ENCODE results near the gene XXYLT1.
"Not testable (repeated sequence)": the region's sequence is repeated elsewhere in the genome, so short reads cannot be mapped to it uniquely, and the experiment has no call there.

Gene XXYLT1

DNA sequence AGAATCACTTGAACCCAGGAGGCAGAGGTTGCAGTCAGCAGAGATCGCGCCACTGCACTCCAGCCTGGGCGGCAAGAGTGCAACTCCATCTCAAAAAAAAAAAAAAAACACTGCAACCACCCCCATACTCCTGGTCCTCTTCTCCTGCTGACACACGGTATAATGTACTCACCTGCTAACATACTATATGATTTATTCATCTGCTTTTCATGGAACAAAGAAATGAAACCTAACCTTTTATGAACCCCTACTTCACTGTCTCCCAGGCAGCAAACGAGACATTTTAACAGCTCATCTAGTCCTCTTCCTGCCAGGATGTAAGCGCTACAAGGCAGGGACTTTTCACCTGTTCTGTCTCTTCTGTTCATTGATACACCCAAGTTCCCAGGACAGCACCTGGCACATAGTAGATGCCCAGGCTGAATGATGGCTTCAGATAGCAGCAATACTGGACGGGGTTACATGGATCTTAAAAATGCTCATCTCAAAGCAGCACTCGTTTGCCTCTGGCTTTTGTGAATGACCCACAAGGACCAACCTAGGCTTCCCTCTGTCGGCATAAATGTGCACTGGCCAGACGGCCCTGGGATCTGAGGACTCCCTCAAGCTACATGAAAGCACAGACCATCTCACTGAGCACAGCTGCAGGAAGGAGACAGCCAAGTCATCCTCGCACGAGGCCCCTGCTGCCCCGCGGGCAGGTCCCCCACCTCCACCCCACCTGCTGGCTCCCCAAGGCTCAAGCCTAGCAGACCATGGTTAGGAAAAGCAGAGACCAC is 20.3 kb downstream of the XXYLT1 start:
- DNase-seq (ENCODE audit: low read depth in 2 of 2), result no peak

DNA sequence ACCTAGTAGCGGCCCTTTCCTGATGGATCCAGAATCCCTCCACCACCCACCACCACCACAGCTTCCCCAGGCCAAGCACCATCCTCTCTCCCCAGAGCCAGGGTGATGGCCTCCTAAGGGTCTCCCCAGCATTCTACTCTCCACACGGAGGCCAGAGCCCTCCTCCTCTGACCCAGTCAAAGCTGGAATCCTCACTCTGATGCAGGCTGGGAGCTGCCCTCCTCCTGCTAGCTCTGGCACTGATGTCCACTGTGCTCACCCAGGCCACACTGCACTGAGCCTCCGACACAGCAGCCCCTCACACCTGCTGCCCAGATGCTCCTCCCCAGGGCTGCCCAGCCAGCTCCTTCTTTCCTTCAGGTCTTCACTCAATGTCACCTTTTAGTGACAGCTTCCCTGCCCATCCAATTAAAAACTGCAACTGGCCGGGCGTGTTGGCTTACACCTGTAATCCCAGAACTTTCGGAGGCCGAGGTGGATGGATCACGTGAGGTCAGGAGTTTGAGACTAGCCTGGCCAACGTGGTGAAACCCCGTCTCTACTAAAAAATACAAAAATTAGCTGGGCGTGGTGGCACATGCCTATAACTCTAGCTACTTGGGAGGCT is 21.0 kb downstream of the XXYLT1 start:
- no peak for DNase-seq (ENCODE audit: low read depth in 2 of 2)

- DNase-seq (ENCODE audit: low read depth in 2 of 2), result no peak
Measured at GRCh38 chr3:195249057-195249770, 21.7 kb downstream of the XXYLT1 start.

DNA sequence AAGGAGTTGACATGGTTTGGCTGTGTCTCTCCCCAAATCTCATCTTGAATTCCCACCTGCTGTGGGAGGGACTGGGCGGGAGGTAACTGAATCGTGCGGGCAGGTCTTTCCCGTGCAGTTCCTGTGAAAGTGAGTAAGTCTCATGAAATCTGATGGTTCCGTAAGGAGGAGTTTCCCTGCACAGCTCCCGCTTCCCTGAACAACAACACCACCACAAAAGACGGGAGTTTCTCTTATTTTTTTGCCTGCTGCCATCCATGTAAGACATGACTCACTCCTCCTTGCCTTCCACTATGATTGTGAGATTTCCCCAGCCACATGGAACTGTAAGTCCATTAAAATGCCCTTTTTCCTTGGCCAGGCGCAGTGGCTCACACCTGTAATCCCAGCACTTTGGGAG is 22.7 kb downstream of the XXYLT1 start:
- no peak for DNase-seq (ENCODE audit: low read depth in 2 of 2)

DNA sequence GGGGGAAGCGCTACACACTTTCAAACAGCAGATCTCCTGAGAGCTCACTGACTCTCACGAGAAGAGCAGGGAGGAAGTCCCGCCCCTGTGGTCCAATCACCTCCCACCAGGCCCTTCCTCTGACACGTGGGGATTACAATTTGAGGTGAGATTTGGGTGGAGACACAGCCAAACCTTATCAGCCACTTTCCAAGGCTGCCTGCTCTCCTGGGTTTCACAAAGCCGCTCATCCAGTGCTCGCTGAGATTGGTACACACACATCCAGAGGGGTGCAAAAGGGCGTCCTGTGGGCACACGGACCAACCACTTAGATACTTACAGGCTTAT is 23.1 kb downstream of the XXYLT1 start:
- no peak for DNase-seq (ENCODE audit: low read depth in 2 of 2)

GRCh38 chr3:195247086-195247862 is 23.7 kb downstream of the XXYLT1 start:
- no peak for DNase-seq (ENCODE audit: low read depth in 2 of 2)

DNA sequence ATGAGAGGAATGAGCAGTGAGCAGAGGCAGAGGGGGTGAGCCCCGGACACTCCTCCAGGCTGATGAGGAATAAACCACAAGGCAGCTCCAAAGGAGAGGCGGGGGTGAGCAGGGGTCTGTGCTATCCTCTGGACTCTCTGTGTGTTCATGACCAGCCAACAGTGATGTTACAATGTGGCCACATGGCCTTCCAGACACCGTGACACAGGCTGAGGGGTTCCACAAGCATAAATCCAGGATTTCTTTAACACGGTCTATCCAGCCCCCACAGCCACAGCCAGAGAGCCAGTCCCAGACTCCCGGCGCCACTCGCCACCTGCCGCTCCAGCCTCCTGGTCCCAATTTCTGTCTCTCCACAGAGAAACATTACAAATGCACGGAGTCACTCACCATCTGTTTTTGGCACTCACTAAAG is 24.4 kb downstream of the XXYLT1 start:
- no peak for DNase-seq (ENCODE audit: low read depth in 2 of 2)

- no peak for DNase-seq (ENCODE audit: low read depth in 2 of 2)
Measured at GRCh38 chr3:195245531-195245951, 25.4 kb downstream of the XXYLT1 start.

GRCh38 chr3:195241592-195242355 is 29.2 kb downstream of the XXYLT1 start:
- no peak for DNase-seq (ENCODE audit: low read depth in 2 of 2)

DNA sequence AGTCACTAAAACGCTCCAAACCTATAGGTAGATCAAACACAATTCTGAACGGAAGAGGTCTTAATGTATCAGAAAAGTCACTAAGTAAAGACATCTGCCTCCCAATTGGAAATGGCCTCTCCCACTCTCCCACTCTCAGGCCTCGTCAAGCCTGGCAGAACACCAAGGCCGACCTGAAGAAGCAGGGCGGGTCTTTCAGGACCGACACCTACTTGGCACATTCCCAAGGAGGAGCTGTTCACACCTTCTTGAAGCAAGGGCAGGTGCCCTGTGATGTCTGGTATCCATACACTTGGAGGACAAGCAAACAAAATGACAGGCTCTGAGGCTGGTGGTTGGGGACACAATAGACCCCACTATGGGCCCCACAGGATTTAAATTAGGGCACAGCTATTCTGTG is 30.0 kb downstream of the XXYLT1 start:
- DNase-seq (ENCODE audit: low read depth in 2 of 2), result no peak

DNA sequence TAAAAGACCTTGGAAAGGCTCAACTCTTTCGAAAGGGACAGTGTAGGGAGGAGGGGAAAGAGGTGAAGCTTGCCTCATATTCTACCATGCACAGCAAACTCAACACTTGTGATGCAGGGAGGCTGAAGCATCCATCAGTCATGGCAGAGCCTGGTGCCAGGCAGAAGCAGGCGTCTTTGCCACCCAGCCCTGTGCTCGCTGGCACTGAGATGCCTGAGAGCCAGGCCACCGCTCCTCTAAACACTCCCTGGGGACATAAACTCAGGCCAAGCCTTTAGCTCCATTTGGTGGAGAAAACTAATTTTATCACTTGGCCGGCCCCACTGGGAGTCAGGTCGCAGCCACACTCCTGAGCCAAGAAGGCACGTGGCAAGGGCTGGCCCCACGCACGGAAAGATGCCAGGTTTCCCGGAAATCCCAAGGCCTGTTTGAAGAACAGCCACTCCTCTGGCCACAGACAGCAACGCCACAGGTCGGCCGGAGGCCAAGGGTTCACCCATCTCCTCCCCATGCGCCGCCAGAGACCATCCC is 30.7 kb downstream of the XXYLT1 start:
- DNase-seq (ENCODE audit: low read depth in 2 of 2), result no peak

DNA sequence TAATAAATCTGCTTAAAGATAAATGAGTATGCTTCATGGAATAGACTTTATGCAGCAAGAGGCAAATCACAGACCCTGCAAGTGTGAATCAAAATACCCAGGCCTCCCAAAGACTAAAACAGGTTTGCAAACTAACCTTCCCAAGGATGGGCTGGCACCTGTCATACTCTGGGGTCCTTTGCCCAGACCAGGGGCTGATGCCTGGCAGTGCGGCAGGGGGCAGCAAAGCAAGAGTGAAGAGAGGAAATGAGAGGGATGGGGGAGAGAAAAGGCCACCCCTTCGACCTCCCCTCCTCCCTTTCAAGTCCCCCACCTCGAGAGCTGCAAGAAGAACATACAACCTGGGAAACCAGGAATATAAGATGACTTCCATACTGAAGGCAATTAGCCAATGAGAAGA is 31.8 kb downstream of the XXYLT1 start:
- no peak for DNase-seq (ENCODE audit: low read depth in 2 of 2)

- DNase-seq (ENCODE audit: low read depth in 2 of 2), result no peak
Measured at GRCh38 chr3:195238586-195239118, 32.3 kb downstream of the XXYLT1 start.

DNA sequence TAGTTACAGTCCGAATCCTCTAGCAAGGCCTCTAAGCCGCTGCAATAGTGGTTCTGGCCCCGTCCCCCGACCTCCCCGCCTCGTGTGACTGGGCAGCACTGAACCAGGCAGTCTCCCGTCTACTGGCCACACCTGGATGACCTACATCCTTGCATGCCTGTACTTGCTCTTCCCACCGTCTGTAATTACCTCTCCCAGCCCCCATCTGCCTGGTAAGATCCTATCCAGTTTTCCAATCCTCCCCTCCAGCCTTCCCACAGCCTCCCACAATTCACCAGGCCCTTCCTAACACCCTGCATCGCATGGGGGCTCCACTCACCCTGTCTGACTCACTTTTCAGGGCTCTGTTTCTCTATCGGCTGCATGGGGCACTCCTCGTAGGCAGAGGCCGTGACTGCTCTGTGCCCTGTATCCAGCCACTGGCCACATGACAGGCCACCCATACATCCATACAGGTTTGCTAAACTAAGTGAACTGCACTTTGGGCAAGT is 32.8 kb downstream of the XXYLT1 start:
- DNase-seq (ENCODE audit: low read depth in 2 of 2), result no peak

DNA sequence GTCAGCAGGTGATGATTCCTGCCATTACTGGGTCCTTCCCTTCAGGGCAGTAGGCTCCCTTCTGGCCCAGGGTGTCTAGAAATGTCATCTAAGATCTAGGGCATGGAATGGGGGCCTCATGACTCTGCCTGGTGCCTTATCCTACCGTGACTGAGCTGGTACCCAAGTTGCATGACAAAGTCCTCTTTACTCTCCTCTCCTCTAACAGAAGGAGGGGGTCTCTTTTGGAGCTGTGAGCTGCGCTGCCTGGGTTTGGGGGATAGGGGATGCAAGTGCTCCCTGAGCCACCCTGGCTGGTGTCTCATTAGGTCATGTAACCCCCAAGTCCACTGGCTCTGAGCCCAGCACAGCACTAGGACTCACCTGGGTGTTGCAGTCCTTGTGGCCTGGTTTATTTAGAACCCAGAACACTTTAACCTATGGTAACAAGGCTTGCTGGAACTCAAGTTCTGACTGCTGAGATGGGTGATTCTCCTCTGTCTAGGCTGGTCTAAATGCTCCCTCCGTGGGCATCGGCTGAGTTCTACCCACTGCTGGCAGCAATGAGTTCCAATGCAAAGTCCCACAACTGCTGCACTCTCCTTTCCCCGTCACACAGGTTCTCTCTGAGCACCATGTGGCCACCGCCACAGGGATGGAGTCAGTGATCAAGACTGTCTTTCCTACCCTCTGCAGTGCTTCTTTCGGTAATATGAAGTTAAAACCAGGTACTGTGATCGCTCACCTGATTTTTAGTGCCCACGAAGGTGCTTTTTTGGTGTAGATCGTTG is 34.0 kb downstream of the XXYLT1 start:
- no peak for DNase-seq (ENCODE audit: low read depth in 2 of 2)

- no peak for DNase-seq (ENCODE audit: low read depth in 2 of 2)
Measured at GRCh38 chr3:195236076-195236798, 34.7 kb downstream of the XXYLT1 start.

DNA sequence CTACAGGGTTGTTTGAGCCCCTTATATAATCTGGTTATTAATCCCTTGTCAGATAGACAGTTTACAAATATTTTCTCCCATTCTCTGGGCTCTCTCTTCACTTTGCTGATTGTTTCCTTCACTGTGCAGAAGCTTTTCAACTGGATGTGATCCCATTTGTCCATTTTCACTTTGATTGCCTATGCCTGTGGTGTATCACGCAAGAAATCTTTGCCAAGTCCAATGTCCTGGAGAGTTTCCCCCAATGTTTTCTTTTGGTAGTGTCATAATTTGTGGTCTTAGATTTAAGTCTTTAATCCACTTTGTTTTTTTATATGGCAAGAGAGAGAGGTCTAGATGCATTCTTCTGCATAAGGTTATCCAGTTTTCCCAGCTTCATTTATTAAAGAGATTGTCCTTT is 40.7 kb downstream of the XXYLT1 start:
- no peak for DNase-seq (ENCODE audit: low read depth in 2 of 2)

DNA sequence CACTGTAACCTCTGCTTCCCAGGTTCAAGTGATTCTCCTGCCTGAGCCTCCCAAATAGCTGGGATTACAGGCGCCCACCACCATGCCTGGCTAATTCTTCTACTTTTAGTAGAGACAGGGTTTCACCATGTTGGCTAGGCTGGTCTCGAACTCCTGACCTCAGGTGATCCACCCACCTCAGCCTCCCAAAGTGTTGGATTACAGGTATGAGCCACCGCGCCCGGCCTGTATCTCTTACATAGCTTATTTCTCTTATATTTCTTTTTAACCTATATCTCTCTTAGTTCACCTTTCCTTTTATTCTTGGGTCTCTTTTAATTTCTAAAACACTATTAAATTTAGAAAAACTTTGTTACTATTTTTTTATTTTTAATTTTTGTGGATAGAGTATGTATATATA is 42.1 kb downstream of the XXYLT1 start:
- not testable (repeated sequence) for DNase-seq (ENCODE audit: low read depth in 2 of 2)

DNA sequence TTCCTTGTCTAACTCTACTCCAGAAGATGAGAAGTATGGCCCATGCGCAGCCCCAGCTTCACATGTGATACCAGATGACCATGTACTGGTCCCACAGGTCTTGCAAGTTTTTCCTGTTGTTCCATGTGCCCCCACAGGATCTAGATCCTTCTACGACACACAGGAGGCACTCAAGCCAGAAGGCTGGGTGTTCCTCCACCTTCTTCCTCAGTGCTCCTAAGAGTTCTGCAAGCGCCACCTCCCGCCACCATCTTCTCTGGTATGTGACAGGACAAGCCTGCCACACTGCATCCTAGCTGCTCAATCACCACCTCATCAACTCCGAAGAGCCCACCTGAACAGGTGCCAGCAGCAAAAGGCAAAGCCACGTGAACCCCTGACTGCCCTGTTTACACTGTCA is 43.1 kb downstream of the XXYLT1 start:
- no peak for DNase-seq (ENCODE audit: low read depth in 2 of 2)

Measured in stimulated activated CD8-positive, alpha-beta memory T cell treated with anti-CD3 and anti-CD28 coated beads, Interleukin-7, amount 100 ng/mL, for 4 hours (primary cell).